ENCODE measurements around the gene EZH2. TPM values are rescaled to one million over a fixed set of nuclear protein-coding genes. Genes with fewer than 3 reads are reported as not detected.
A peak's percentile ranks its signal among the peaks of the same experiment; 100 is the strongest.

Gene EZH2
- total RNA-seq, 1 experiment from 2014 or later, result 35.4 TPM

DNA sequence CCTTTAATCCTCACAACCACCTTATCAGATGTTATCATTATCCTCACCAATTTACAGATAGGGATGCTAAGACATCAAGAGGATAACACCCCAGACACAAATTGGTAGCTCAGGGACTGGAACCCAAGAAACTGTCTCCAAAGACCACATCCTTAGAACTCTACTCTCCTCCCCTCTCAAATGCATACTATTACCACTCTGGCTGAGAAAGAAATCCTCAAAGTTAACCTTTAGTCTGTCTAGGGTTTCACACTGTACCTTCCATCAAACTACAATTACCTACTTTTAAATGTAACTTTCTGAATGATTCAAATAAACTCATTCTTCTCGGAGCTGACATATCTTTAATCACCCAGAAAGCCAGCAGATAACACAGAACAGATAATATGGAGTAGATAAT, 6.6 kb downstream of the EZH2 start:
- H3K4me3 Mint-ChIP-seq, result no peak overlapping the region
- DNase-seq (ENCODE audit: low spot score) (no peak), ATAC-seq (no peak)
- no peaks in the 10 kb centered on the region for H3K9me3 Mint-ChIP-seq
- ChIA-PET CTCF (interaction anchor here (0.6 kb wide), 1 partner anchor 109 kb away, joined by 4 read pairs; no protein-coding TSS in a partner anchor), POLR2A (no interaction called here)
- H3K27me3 Mint-ChIP-seq (ENCODE audit: low read depth), result no peaks in the 10 kb centered on the region
- H3K27ac Mint-ChIP-seq, result peak overlapping the region; percentile 89
- TF ChIP-seq, protein P1, sequence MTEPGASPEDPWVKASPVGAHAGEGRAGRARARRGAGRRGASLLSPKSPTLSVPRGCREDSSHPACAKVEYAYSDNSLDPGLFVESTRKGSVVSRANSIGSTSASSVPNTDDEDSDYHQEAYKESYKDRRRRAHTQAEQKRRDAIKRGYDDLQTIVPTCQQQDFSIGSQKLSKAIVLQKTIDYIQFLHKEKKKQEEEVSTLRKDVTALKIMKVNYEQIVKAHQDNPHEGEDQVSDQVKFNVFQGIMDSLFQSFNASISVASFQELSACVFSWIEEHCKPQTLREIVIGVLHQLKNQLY (CRISPR knock-in tag; IDR thresholded peaks at IDR 0.05), result no peak
- TF ChIP-seq SMAD3 (CRISPR knock-in tag; IDR thresholded peaks at IDR 0.05; ENCODE audit: borderline replicate concordance) (no peak), ZNF317 (CRISPR knock-in tag; IDR thresholded peaks at IDR 0.05; ENCODE audit: borderline replicate concordance, low read depth) (no peak), EMX1 (CRISPR knock-in tag; IDR thresholded peaks at IDR 0.05) (no peak), NR2C2 (CRISPR knock-in tag; IDR thresholded peaks at IDR 0.05) (no peak)
- TF ChIP-seq, protein P2, sequence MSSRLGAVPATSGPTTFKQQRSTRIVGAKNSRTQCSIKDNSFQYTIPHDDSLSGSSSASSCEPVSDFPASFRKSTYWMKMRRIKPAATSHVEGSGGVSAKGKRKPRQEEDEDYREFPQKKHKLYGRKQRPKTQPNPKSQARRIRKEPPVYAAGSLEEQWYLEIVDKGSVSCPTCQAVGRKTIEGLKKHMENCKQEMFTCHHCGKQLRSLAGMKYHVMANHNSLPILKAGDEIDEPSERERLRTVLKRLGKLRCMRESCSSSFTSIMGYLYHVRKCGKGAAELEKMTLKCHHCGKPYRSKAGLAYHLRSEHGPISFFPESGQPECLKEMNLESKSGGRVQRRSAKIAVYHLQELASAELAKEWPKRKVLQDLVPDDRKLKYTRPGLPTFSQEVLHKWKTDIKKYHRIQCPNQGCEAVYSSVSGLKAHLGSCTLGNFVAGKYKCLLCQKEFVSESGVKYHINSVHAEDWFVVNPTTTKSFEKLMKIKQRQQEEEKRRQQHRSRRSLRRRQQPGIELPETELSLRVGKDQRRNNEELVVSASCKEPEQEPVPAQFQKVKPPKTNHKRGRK (CRISPR knock-in tag; IDR thresholded peaks at IDR 0.05; ENCODE audit: borderline replicate concordance), result no peak
- TF ChIP-seq, protein P3, sequence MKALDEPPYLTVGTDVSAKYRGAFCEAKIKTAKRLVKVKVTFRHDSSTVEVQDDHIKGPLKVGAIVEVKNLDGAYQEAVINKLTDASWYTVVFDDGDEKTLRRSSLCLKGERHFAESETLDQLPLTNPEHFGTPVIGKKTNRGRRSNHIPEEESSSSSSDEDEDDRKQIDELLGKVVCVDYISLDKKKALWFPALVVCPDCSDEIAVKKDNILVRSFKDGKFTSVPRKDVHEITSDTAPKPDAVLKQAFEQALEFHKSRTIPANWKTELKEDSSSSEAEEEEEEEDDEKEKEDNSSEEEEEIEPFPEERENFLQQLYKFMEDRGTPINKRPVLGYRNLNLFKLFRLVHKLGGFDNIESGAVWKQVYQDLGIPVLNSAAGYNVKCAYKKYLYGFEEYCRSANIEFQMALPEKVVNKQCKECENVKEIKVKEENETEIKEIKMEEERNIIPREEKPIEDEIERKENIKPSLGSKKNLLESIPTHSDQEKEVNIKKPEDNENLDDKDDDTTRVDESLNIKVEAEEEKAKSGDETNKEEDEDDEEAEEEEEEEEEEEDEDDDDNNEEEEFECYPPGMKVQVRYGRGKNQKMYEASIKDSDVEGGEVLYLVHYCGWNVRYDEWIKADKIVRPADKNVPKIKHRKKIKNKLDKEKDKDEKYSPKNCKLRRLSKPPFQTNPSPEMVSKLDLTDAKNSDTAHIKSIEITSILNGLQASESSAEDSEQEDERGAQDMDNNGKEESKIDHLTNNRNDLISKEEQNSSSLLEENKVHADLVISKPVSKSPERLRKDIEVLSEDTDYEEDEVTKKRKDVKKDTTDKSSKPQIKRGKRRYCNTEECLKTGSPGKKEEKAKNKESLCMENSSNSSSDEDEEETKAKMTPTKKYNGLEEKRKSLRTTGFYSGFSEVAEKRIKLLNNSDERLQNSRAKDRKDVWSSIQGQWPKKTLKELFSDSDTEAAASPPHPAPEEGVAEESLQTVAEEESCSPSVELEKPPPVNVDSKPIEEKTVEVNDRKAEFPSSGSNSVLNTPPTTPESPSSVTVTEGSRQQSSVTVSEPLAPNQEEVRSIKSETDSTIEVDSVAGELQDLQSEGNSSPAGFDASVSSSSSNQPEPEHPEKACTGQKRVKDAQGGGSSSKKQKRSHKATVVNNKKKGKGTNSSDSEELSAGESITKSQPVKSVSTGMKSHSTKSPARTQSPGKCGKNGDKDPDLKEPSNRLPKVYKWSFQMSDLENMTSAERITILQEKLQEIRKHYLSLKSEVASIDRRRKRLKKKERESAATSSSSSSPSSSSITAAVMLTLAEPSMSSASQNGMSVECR (CRISPR knock-in tag; IDR thresholded peaks at IDR 0.05; ENCODE audit: borderline replicate concordance), result no peak
- H3K36me3 Mint-ChIP-seq, result no peaks in the 10 kb centered on the region
- peaks cover 34% of the 10 kb centered on the region for H3K4me1 Mint-ChIP-seq

DNA sequence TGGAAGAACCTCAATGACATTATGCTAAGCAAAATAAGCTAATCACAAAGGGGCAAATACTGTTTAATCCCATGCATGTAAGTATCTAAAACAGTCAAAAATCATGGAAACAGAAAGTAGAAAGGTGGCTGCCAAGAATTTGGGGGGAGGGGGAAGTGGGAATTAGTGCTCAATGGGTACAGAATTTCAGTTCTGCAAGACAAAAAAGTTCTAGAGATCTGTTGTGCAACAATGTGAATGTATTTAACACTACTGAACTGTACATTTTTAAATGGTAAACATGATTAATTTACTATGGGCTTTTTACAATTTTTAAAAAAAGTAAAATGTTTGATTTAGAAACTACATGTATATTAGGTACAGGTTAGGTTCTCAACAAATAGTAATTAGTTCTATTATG, 11.9 kb downstream of the EZH2 start:
- ATAC-seq (no peak), DNase-seq (ENCODE audit: low spot score) (no peak)
- Mint-ChIP-seq H3K27me3 (ENCODE audit: low read depth) (no peaks in the 10 kb centered on the region), H3K4me1 (peaks cover 25% of the 10 kb centered on the region), H3K27ac (no peak overlapping the region), H3K36me3 (peaks cover 17% of the 10 kb centered on the region), H3K9me3 (peaks cover 13% of the 10 kb centered on the region), H3K4me3 (no peak overlapping the region)
- ChIA-PET CTCF (no interaction called here), POLR2A (no interaction called here)
- TF ChIP-seq JAZF1 (CRISPR knock-in tag; IDR thresholded peaks at IDR 0.05), result no peak

DNA sequence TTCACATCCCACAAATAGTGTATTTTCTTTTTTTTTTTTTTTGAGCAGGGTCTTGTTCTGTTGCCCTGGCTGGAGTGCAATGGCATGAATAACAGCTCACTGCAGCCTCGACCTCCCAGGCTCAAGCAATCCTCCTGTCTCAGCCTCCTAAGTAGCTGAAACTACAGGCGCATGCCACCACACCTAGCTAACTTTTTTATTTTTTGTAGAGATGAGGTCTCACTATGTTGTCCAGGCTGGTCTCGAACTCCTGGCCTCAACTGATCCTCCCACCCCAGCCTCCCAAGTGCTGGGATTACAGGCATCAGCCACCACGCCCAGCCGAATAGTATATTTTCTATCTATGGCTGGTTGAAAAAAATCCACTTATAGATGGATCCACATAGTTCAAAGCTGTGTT, 12.5 kb downstream of the EZH2 start:
- peaks cover 17% of the 10 kb centered on the region for H3K36me3 Mint-ChIP-seq
- no peak overlapping the region for H3K4me3 Mint-ChIP-seq
- TF ChIP-seq ZNF121 (CRISPR knock-in tag; IDR thresholded peaks at IDR 0.05) (peak; percentile 59; the same call in 1 of the 2 replicates), ZNF416 (CRISPR knock-in tag; IDR thresholded peaks at IDR 0.05) (no peak)
- no peaks in the 10 kb centered on the region for H3K27me3 Mint-ChIP-seq (ENCODE audit: low read depth)
- no peak for DNase-seq (ENCODE audit: low spot score)
- ChIA-PET POLR2A (no interaction called here), CTCF (no interaction called here)
- H3K27ac Mint-ChIP-seq, result no peak overlapping the region
- peaks cover 13% of the 10 kb centered on the region for H3K9me3 Mint-ChIP-seq
- H3K4me1 Mint-ChIP-seq, result peaks cover 25% of the 10 kb centered on the region
- no peak for ATAC-seq

DNA sequence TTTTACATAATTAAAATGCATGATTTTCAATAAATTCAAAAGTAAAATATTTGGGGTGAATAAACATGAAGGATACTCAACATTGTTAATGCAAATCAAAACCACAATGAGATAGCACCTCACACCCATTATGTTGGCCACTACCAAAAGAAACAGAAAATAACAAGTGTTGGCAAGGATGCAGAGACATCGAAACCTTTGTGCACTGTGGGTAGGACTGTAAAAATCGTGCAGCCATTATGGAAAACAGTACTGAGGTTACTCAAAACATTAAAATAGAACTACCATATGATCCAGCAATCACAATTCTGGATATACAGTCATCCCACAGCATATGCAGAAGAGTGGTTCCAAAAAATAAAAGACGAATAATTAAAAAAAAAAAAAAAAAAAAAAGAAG, 13.1 kb downstream of the EZH2 start:
- ChIA-PET CTCF (no interaction called here), POLR2A (no interaction called here)
- Mint-ChIP-seq H3K27me3 (ENCODE audit: low read depth) (no peaks in the 10 kb centered on the region), H3K36me3 (peaks cover 17% of the 10 kb centered on the region), H3K4me3 (no peak overlapping the region), H3K27ac (no peak overlapping the region), H3K4me1 (peaks cover 21% of the 10 kb centered on the region), H3K9me3 (peaks cover 13% of the 10 kb centered on the region)
- DNase-seq (ENCODE audit: low spot score), result no peak
- ATAC-seq, result no peak
- TF ChIP-seq, protein P4, sequence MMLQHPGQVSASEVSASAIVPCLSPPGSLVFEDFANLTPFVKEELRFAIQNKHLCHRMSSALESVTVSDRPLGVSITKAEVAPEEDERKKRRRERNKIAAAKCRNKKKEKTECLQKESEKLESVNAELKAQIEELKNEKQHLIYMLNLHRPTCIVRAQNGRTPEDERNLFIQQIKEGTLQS (CRISPR knock-in tag; conservative IDR thresholded peaks at IDR 0.05), result no peak
- TF ChIP-seq NR2C2 (CRISPR knock-in tag; IDR thresholded peaks at IDR 0.05) (no peak), GTF2I (CRISPR knock-in tag; conservative IDR thresholded peaks at IDR 0.05) (no peak), ZNF263 (CRISPR knock-in tag; IDR thresholded peaks at IDR 0.05; ENCODE audit: low read depth) (no peak), ZNF416 (CRISPR knock-in tag; IDR thresholded peaks at IDR 0.05) (no peak), OVOL2 (CRISPR knock-in tag; IDR thresholded peaks at IDR 0.05; ENCODE audit: borderline replicate concordance) (no peak)
- TF ChIP-seq, protein P5, sequence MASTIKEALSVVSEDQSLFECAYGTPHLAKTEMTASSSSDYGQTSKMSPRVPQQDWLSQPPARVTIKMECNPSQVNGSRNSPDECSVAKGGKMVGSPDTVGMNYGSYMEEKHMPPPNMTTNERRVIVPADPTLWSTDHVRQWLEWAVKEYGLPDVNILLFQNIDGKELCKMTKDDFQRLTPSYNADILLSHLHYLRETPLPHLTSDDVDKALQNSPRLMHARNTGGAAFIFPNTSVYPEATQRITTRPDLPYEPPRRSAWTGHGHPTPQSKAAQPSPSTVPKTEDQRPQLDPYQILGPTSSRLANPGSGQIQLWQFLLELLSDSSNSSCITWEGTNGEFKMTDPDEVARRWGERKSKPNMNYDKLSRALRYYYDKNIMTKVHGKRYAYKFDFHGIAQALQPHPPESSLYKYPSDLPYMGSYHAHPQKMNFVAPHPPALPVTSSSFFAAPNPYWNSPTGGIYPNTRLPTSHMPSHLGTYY (CRISPR knock-in tag; IDR thresholded peaks at IDR 0.05), result no peak
- TF ChIP-seq, protein P6, sequence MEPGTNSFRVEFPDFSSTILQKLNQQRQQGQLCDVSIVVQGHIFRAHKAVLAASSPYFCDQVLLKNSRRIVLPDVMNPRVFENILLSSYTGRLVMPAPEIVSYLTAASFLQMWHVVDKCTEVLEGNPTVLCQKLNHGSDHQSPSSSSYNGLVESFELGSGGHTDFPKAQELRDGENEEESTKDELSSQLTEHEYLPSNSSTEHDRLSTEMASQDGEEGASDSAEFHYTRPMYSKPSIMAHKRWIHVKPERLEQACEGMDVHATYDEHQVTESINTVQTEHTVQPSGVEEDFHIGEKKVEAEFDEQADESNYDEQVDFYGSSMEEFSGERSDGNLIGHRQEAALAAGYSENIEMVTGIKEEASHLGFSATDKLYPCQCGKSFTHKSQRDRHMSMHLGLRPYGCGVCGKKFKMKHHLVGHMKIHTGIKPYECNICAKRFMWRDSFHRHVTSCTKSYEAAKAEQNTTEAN (CRISPR knock-in tag; IDR thresholded peaks at IDR 0.05), result no peak
- TF ChIP-seq, protein P7, sequence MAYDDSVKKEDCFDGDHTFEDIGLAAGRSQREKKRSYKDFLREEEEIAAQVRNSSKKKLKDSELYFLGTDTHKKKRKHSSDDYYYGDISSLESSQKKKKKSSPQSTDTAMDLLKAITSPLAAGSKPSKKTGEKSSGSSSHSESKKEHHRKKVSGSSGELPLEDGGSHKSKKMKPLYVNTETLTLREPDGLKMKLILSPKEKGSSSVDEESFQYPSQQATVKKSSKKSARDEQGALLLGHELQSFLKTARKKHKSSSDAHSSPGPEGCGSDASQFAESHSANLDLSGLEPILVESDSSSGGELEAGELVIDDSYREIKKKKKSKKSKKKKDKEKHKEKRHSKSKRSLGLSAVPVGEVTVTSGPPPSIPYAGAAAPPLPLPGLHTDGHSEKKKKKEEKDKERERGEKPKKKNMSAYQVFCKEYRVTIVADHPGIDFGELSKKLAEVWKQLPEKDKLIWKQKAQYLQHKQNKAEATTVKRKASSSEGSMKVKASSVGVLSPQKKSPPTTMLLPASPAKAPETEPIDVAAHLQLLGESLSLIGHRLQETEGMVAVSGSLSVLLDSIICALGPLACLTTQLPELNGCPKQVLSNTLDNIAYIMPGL (CRISPR knock-in tag; IDR thresholded peaks at IDR 0.05), result no peak
